Measurements from ENCODE around the gene DNAH6. TPM values are rescaled to one million over a fixed set of nuclear protein-coding genes. Genes with fewer than 3 reads are reported as not detected.

The DNAH6 gene
- polyA plus RNA-seq, 3 donors, result 0.04 TPM; not detected in 2

DNA sequence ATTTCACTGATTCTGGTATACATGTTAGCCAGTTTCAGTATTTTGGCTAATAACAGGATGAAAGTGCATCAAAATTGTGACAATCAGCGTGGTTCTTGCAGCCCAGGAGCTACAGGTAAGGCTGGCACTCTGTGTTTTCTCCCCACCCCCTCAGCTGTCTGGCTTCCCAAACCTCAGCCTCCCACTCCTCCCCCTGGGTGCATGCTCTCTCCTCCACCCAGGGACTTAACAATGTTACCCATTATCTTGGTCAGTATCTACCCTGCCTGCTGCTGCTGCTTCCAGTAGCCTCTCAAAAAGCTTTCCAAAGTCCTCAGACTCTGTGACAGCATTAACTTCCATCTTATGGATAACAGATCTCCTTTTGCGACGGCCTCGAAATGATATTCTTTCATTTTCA is 323.6 kb downstream of the DNAH6 start:
- H3K9me3 Mint-ChIP-seq, result peaks cover 8 to 25% (median 17%) of the 10 kb centered on the region in 7 donors
- no peaks in the 10 kb centered on the region for H4K20me1 ChIP-seq (ENCODE audit: insufficient read depth, low read length)
- H3K79me2 ChIP-seq (ENCODE audit: insufficient read depth, low read length), result no peaks in the 10 kb centered on the region
- peaks cover 5% of the 10 kb centered on the region for H3K4me1 Mint-ChIP-seq
- peaks cover 6 to 7% of the 10 kb centered on the region in 2 donors for H3K36me3 Mint-ChIP-seq
- no peak overlapping the region for H3K4me3 ChIP-seq (replicated peaks in 1 of 3; ENCODE audit: low read depth in 2 of 3, low read length in 3 of 3)
- no peak overlapping the region for H2AFZ ChIP-seq (ENCODE audit: insufficient read depth, low read depth, low read length, poor library complexity, severe bottlenecking)
- peak overlapping the region in 1 of 7 donors; percentile 17 for H3K27ac Mint-ChIP-seq
- intact Hi-C loops (cut with micrococcal nuclease), result no loop called here
- H3K4me3 Mint-ChIP-seq, result no peak overlapping the region
- peaks cover 1 to 2% (median 1%) of the 10 kb centered on the region in 3 donors for H3K27me3 Mint-ChIP-seq (ENCODE audit: low read depth in 3 of 3)
- no peak overlapping the region for H3K4me2 ChIP-seq (replicated peaks; ENCODE audit: extremely low read depth, low read length, poor library complexity, severe bottlenecking)
- no peaks in the 10 kb centered on the region for H3K36me3 ChIP-seq (replicated peaks in 1 of 2; ENCODE audit: control insufficient read depth in 1 of 2, insufficient read depth in 2 of 2, low read length in 2 of 2)
- DNase-seq, result no peak
- H3K4me1 ChIP-seq (ENCODE audit: control insufficient read depth in 1 of 2, insufficient read depth in 2 of 2, low read length in 2 of 2), result no peaks in the 10 kb centered on the region
- TF ChIP-seq, protein P1, sequence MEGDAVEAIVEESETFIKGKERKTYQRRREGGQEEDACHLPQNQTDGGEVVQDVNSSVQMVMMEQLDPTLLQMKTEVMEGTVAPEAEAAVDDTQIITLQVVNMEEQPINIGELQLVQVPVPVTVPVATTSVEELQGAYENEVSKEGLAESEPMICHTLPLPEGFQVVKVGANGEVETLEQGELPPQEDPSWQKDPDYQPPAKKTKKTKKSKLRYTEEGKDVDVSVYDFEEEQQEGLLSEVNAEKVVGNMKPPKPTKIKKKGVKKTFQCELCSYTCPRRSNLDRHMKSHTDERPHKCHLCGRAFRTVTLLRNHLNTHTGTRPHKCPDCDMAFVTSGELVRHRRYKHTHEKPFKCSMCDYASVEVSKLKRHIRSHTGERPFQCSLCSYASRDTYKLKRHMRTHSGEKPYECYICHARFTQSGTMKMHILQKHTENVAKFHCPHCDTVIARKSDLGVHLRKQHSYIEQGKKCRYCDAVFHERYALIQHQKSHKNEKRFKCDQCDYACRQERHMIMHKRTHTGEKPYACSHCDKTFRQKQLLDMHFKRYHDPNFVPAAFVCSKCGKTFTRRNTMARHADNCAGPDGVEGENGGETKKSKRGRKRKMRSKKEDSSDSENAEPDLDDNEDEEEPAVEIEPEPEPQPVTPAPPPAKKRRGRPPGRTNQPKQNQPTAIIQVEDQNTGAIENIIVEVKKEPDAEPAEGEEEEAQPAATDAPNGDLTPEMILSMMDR (IDR thresholded peaks at IDR 0.05), result no peak
- H3K27ac ChIP-seq (ENCODE audit: low read depth in 1 of 2, low read length in 2 of 2), result no peak overlapping the region
- WGBS (ENCODE audit: insufficient coverage), result 98% methylated on average over 4 of the region's 4 CpGs
- no peaks in the 10 kb centered on the region for H3K27me3 ChIP-seq (ENCODE audit: control insufficient read depth in 2 of 2, insufficient read depth in 2 of 2, low read length in 2 of 2)
- H3K9ac ChIP-seq (ENCODE audit: insufficient read depth, low read length, poor library complexity, severe bottlenecking), result no peak overlapping the region
- peaks cover 7 to 8% of the 10 kb centered on the region in 2 donors for H3K9me3 ChIP-seq (replicated peaks in 1 of 2; ENCODE audit: control insufficient read depth in 1 of 2, insufficient read depth in 1 of 2, low read length in 2 of 2)

DNA sequence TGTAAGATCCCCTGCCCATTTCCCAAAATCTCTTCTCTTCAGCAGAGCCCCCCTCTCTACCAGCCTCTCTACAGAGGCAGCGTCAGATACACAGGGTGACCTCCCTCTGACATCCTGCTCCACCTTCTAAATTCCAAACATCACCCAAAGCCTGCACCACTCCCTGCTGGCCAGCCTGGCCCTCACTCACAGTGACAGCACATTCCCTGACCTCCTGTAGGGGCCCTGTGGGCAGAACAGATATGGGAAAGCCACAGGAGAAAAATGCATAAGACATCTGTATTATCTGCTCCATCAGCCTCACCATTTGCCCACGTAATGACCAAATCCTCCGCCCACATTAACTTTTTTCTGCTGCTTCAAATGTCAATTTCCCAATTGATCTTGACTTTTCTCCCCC is 324.0 kb downstream of the DNAH6 start:
- H3K27me3 Mint-ChIP-seq (ENCODE audit: low read depth in 3 of 3), result peaks cover 1 to 2% (median 1%) of the 10 kb centered on the region in 3 donors
- intact Hi-C loops (cut with micrococcal nuclease), result no loop called here
- Histone ChIP-seq H3K9me3 (replicated peaks in 1 of 2; ENCODE audit: control insufficient read depth in 1 of 2, insufficient read depth in 1 of 2, low read length in 2 of 2) (peaks cover 7% of the 10 kb centered on the region in 2 donors), H3K36me3 (replicated peaks in 1 of 2; ENCODE audit: control insufficient read depth in 1 of 2, insufficient read depth in 2 of 2, low read length in 2 of 2) (no peaks in the 10 kb centered on the region), H3K4me2 (replicated peaks; ENCODE audit: extremely low read depth, low read length, poor library complexity, severe bottlenecking) (no peak overlapping the region), H3K27me3 (ENCODE audit: control insufficient read depth in 2 of 2, insufficient read depth in 2 of 2, low read length in 2 of 2) (no peaks in the 10 kb centered on the region), H4K20me1 (ENCODE audit: insufficient read depth, low read length) (no peaks in the 10 kb centered on the region), H2AFZ (ENCODE audit: insufficient read depth, low read depth, low read length, poor library complexity, severe bottlenecking) (no peak overlapping the region), H3K79me2 (ENCODE audit: insufficient read depth, low read length) (no peaks in the 10 kb centered on the region), H3K27ac (ENCODE audit: low read depth in 1 of 2, low read length in 2 of 2) (no peak overlapping the region), H3K4me1 (ENCODE audit: control insufficient read depth in 1 of 2, insufficient read depth in 2 of 2, low read length in 2 of 2) (peaks cover under 1 to 1% of the 10 kb centered on the region in 2 donors), H3K9ac (ENCODE audit: insufficient read depth, low read length, poor library complexity, severe bottlenecking) (no peak overlapping the region), H3K4me3 (replicated peaks in 1 of 3; ENCODE audit: low read depth in 2 of 3, low read length in 3 of 3) (no peak overlapping the region)
- peaks cover 6 to 7% of the 10 kb centered on the region in 2 donors for H3K36me3 Mint-ChIP-seq
- DNase-seq, result no peak
- TF ChIP-seq, protein P1 (IDR thresholded peaks at IDR 0.05), result no peak
- peak overlapping the region in 1 of 7 donors; percentile 17 for H3K27ac Mint-ChIP-seq
- peaks cover 8 to 23% (median 17%) of the 10 kb centered on the region in 7 donors for H3K9me3 Mint-ChIP-seq
- H3K4me3 Mint-ChIP-seq, result no peak overlapping the region
- peaks cover 7% of the 10 kb centered on the region for H3K4me1 Mint-ChIP-seq
- 90% methylated on average over 3 of the region's 3 CpGs for WGBS (ENCODE audit: insufficient coverage)
